8988T (cell line): ENCODE results near the gene LRRC71.

Experiments
- DNase-seq: peaks from one replicate; pipeline ENCODE4 v3.0.0; 2011

Gene LRRC71

GRCh38 chr1:156892190-156893047 lies 28.0 kb upstream of the LRRC71 start:
- peak; percentile 95 for DNase-seq

- no peak for DNase-seq
These were observed 27.1 kb upstream of the LRRC71 start, which contains the start of gene PEAR1 for GRCh38 chr1:156893048-156893953. TSS of gene PEAR1 (plus strand) at chr1:156893718. CDS start at chr1:156903927, 10,209 bp downstream.

- DNase-seq = no peak
These were observed 26.4 kb upstream of the LRRC71 start for GRCh38 chr1:156894001-156894400.

GRCh38 chr1:156894711-156895454 lies 25.5 kb upstream of the LRRC71 start:
- DNase-seq = no peak

GRCh38 chr1:156895455-156895812 lies 25.0 kb upstream of the LRRC71 start:
- no peak for DNase-seq

- DNase-seq = no peak
These were observed 24.5 kb upstream of the LRRC71 start for GRCh38 chr1:156895927-156896326.

- peak; percentile 99 for DNase-seq
These were observed 23.9 kb upstream of the LRRC71 start for GRCh38 chr1:156896490-156897033.

- DNase-seq = peak; percentile 73
These were observed 23.2 kb upstream of the LRRC71 start for GRCh38 chr1:156897078-156897825.

- peak; percentile 89 for DNase-seq
These were observed 22.3 kb upstream of the LRRC71 start for GRCh38 chr1:156898161-156898566.

GRCh38 chr1:156898971-156899664 lies 21.3 kb upstream of the LRRC71 start:
- no peak for DNase-seq

- DNase-seq = no peak
These were observed 20.3 kb upstream of the LRRC71 start for GRCh38 chr1:156899956-156900718.

- no peak for DNase-seq
These were observed 19.4 kb upstream of the LRRC71 start for GRCh38 chr1:156900896-156901589.

GRCh38 chr1:156901590-156901900 lies 18.9 kb upstream of the LRRC71 start:
- DNase-seq = no peak

GRCh38 chr1:156901966-156902915 lies 18.2 kb upstream of the LRRC71 start:
- DNase-seq = no peak

- no peak for DNase-seq
These were observed 16.9 kb upstream of the LRRC71 start for GRCh38 chr1:156903328-156904091.

GRCh38 chr1:156904187-156904959 lies 16.1 kb upstream of the LRRC71 start:
- no peak for DNase-seq

- no peak for DNase-seq
These were observed 15.3 kb upstream of the LRRC71 start for GRCh38 chr1:156905176-156905575.
